Measurements from ENCODE around the gene KIR2DL1. TPM values are rescaled to one million over a fixed set of nuclear protein-coding genes. Genes with fewer than 3 reads are reported as not detected.
"Not testable (repeated sequence)": the region's sequence is repeated elsewhere in the genome, so short reads cannot be mapped to it uniquely, and the experiment has no call there.

Gene KIR2DL1
- total RNA-seq, 1 donor from 2014 or later = not detected

GRCh38 chr19:54739587-54740497, 29.8 kb upstream of the KIR2DL1 start:
- Mint-ChIP-seq H3K9me3 (ENCODE audit: unreplicated experiment) (peaks cover 21% of the 10 kb centered on the region), H3K4me3 (ENCODE audit: unreplicated experiment) (no peak overlapping the region)
- TF ChIP-seq CTCF (IDR thresholded peaks at IDR 0.05; ENCODE audit: partially characterized antibody, unreplicated experiment) = no peak

GRCh38 chr19:54741950-54742349, 27.6 kb upstream of the KIR2DL1 start:
- not testable (repeated sequence) for H3K27me3 Mint-ChIP-seq (ENCODE audit: unreplicated experiment); DNase-seq; H3K4me1 Mint-ChIP-seq (ENCODE audit: low read depth, unreplicated experiment); H3K36me3 Mint-ChIP-seq (ENCODE audit: unreplicated experiment); H3K4me3 Mint-ChIP-seq (ENCODE audit: unreplicated experiment); H3K27ac Mint-ChIP-seq (ENCODE audit: unreplicated experiment)
- H3K9me3 Mint-ChIP-seq (ENCODE audit: unreplicated experiment) = peaks cover 16% of the 10 kb centered on the region

More at GRCh38 chr19:54739587-54740497, 29.8 kb upstream of the KIR2DL1 start:
- H3K4me1 Mint-ChIP-seq (ENCODE audit: low read depth, unreplicated experiment) = no peaks in the 10 kb centered on the region
- H3K27ac Mint-ChIP-seq (ENCODE audit: unreplicated experiment) = no peak overlapping the region
- no peak for DNase-seq
- H3K27me3 Mint-ChIP-seq (ENCODE audit: unreplicated experiment) = peaks cover 3% of the 10 kb centered on the region
- H3K36me3 Mint-ChIP-seq (ENCODE audit: unreplicated experiment) = peaks cover 4% of the 10 kb centered on the region

GRCh38 chr19:54744080-54744479, 25.5 kb upstream of the KIR2DL1 start:
- not testable (repeated sequence) for H3K4me3 Mint-ChIP-seq (ENCODE audit: unreplicated experiment); H3K36me3 Mint-ChIP-seq (ENCODE audit: unreplicated experiment); H3K9me3 Mint-ChIP-seq (ENCODE audit: unreplicated experiment); H3K4me1 Mint-ChIP-seq (ENCODE audit: low read depth, unreplicated experiment); H3K27me3 Mint-ChIP-seq (ENCODE audit: unreplicated experiment); DNase-seq; H3K27ac Mint-ChIP-seq (ENCODE audit: unreplicated experiment)

GRCh38 chr19:54747614-54748322, 21.8 kb upstream of the KIR2DL1 start:
- H3K36me3 Mint-ChIP-seq (ENCODE audit: unreplicated experiment); H3K4me1 Mint-ChIP-seq (ENCODE audit: low read depth, unreplicated experiment); H3K27ac Mint-ChIP-seq (ENCODE audit: unreplicated experiment); H3K27me3 Mint-ChIP-seq (ENCODE audit: unreplicated experiment); DNase-seq; H3K4me3 Mint-ChIP-seq (ENCODE audit: unreplicated experiment): not testable (repeated sequence)
- peaks cover 15% of the 10 kb centered on the region for H3K9me3 Mint-ChIP-seq (ENCODE audit: unreplicated experiment)

- H3K9me3 Mint-ChIP-seq (ENCODE audit: unreplicated experiment) = peaks cover 18% of the 10 kb centered on the region
- not testable (repeated sequence) for H3K27me3 Mint-ChIP-seq (ENCODE audit: unreplicated experiment); DNase-seq; H3K27ac Mint-ChIP-seq (ENCODE audit: unreplicated experiment); H3K36me3 Mint-ChIP-seq (ENCODE audit: unreplicated experiment); H3K4me1 Mint-ChIP-seq (ENCODE audit: low read depth, unreplicated experiment); H3K4me3 Mint-ChIP-seq (ENCODE audit: unreplicated experiment)
Observed at GRCh38 chr19:54750276-54750675, 19.3 kb upstream of the KIR2DL1 start.

GRCh38 chr19:54756204-54757110, 13.1 kb upstream of the KIR2DL1 start:
- H3K27ac Mint-ChIP-seq (ENCODE audit: unreplicated experiment); DNase-seq: not testable (repeated sequence)
- peaks cover 29% of the 10 kb centered on the region for H3K9me3 Mint-ChIP-seq (ENCODE audit: unreplicated experiment)

GRCh38 chr19:54758577-54758976, 11.0 kb upstream of the KIR2DL1 start:
- H3K27ac Mint-ChIP-seq (ENCODE audit: unreplicated experiment); H3K4me1 Mint-ChIP-seq (ENCODE audit: low read depth, unreplicated experiment); H3K27me3 Mint-ChIP-seq (ENCODE audit: unreplicated experiment); DNase-seq; H3K4me3 Mint-ChIP-seq (ENCODE audit: unreplicated experiment): not testable (repeated sequence)
- peaks cover 25% of the 10 kb centered on the region for H3K9me3 Mint-ChIP-seq (ENCODE audit: unreplicated experiment)
- H3K36me3 Mint-ChIP-seq (ENCODE audit: unreplicated experiment) = peaks cover 18% of the 10 kb centered on the region

More at GRCh38 chr19:54756204-54757110, 13.1 kb upstream of the KIR2DL1 start:
- H3K36me3 Mint-ChIP-seq (ENCODE audit: unreplicated experiment) = peaks cover 18% of the 10 kb centered on the region
- not testable (repeated sequence) for H3K4me1 Mint-ChIP-seq (ENCODE audit: low read depth, unreplicated experiment); H3K27me3 Mint-ChIP-seq (ENCODE audit: unreplicated experiment); H3K4me3 Mint-ChIP-seq (ENCODE audit: unreplicated experiment)

GRCh38 chr19:54764219-54764618, 5.4 kb upstream of the KIR2DL1 start:
- not testable (repeated sequence) for H3K27ac Mint-ChIP-seq (ENCODE audit: unreplicated experiment); H3K4me3 Mint-ChIP-seq (ENCODE audit: unreplicated experiment); H3K4me1 Mint-ChIP-seq (ENCODE audit: low read depth, unreplicated experiment); H3K27me3 Mint-ChIP-seq (ENCODE audit: unreplicated experiment); DNase-seq
- peaks cover 16% of the 10 kb centered on the region for H3K36me3 Mint-ChIP-seq (ENCODE audit: unreplicated experiment)
- peaks cover 11% of the 10 kb centered on the region for H3K9me3 Mint-ChIP-seq (ENCODE audit: unreplicated experiment)

- Mint-ChIP-seq H3K27me3 (ENCODE audit: unreplicated experiment) (peaks cover 11% of the 10 kb centered on the region), H3K9me3 (ENCODE audit: unreplicated experiment) (peaks cover 16% of the 10 kb centered on the region), H3K36me3 (ENCODE audit: unreplicated experiment) (peaks cover 14% of the 10 kb centered on the region)
- not testable (repeated sequence) for H3K4me1 Mint-ChIP-seq (ENCODE audit: low read depth, unreplicated experiment); H3K27ac Mint-ChIP-seq (ENCODE audit: unreplicated experiment); H3K4me3 Mint-ChIP-seq (ENCODE audit: unreplicated experiment); DNase-seq
Observed at GRCh38 chr19:54766464-54766863, 3.1 kb upstream of the KIR2DL1 start.

GRCh38 chr19:54770511-54770910, 918 bp downstream of the KIR2DL1 start:
- Mint-ChIP-seq H3K36me3 (ENCODE audit: unreplicated experiment) (peaks cover 24% of the 10 kb centered on the region), H3K9me3 (ENCODE audit: unreplicated experiment) (peaks cover 18% of the 10 kb centered on the region)
- DNase-seq; H3K4me3 Mint-ChIP-seq (ENCODE audit: unreplicated experiment); H3K27ac Mint-ChIP-seq (ENCODE audit: unreplicated experiment); H3K4me1 Mint-ChIP-seq (ENCODE audit: low read depth, unreplicated experiment); H3K27me3 Mint-ChIP-seq (ENCODE audit: unreplicated experiment): not testable (repeated sequence)
